ENCODE data around the gene FYCO1.

GRCh38 chr3:45978006-45978761, 17.4 kb downstream of the FYCO1 start:
- TF ChIP-seq CTCF (conservative IDR thresholded peaks at IDR 0.05; ENCODE audit: low read length) (no peak), EZH2phosphoT487 (IDR thresholded peaks at IDR 0.05; ENCODE audit: borderline replicate concordance, low read depth, low read length) (no peak)

Data from OCI-LY7 (cell line).